Ovary (tissue), 3 donors: ENCODE data around the gene PSKH1.

Source experiments
- POLR2A ChIP-seq: fragments of 450-650 bp; IDR thresholded peaks from one replicate; pipeline ENCODE4 v1.6.1; 2017; ENCODE audit warnings: antibody characterized with exemption, mild to moderate bottlenecking, moderate library complexity
- TF ChIP-seq, protein P1 (sequence below), 3 donors: fragments of 450-650 bp in 2 of 3; fragments of 200-600 bp in 1 of 3; IDR thresholded peaks; one replicate each; pipeline versions ENCODE4 v1.5.1 to v1.8.0; 2016 to 2022; ENCODE audit warnings: antibody characterized with exemption in 3 of 3, mild to moderate bottlenecking in 1 of 3
- donor health status: DM: no; HTN: no; CAD: no.

DNA sequence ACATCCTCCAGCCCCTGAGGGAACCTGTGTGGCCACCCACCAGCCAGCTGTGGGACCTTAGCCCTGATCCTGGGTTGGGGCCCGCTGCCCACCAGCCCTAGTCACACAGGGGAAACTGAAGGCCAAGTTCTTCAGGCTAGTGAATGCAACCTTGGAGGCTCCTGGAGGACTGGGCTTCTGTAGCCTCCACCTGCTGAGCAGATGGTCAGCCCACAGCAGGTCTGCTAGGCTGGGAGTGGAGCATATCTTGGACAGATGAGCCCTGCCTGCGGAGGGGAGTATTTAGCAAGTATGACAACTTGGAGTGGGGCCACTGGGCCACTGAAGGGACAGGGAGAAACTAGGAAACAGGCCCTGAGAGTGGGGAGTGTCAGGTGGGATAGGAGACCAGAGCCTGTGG, 83.2 kb downstream of the PSKH1 start:
- TF ChIP-seq, protein P1, sequence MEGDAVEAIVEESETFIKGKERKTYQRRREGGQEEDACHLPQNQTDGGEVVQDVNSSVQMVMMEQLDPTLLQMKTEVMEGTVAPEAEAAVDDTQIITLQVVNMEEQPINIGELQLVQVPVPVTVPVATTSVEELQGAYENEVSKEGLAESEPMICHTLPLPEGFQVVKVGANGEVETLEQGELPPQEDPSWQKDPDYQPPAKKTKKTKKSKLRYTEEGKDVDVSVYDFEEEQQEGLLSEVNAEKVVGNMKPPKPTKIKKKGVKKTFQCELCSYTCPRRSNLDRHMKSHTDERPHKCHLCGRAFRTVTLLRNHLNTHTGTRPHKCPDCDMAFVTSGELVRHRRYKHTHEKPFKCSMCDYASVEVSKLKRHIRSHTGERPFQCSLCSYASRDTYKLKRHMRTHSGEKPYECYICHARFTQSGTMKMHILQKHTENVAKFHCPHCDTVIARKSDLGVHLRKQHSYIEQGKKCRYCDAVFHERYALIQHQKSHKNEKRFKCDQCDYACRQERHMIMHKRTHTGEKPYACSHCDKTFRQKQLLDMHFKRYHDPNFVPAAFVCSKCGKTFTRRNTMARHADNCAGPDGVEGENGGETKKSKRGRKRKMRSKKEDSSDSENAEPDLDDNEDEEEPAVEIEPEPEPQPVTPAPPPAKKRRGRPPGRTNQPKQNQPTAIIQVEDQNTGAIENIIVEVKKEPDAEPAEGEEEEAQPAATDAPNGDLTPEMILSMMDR (IDR thresholded peaks at IDR 0.05), result no peak
- no peak for TF ChIP-seq POLR2A
